GM19372 (cell line): ENCODE data around the gene FRMD4B.

Source experiments
- ATAC-seq: cut with Tn5 transposase; IDR thresholded peaks from one replicate; pipeline ENCODE4 v1.9.1; 2021; ENCODE audit warnings: mild to moderate bottlenecking, low read depth, moderate library complexity; ENCODE audit not compliant: unreplicated experiment

The FRMD4B gene

DNA sequence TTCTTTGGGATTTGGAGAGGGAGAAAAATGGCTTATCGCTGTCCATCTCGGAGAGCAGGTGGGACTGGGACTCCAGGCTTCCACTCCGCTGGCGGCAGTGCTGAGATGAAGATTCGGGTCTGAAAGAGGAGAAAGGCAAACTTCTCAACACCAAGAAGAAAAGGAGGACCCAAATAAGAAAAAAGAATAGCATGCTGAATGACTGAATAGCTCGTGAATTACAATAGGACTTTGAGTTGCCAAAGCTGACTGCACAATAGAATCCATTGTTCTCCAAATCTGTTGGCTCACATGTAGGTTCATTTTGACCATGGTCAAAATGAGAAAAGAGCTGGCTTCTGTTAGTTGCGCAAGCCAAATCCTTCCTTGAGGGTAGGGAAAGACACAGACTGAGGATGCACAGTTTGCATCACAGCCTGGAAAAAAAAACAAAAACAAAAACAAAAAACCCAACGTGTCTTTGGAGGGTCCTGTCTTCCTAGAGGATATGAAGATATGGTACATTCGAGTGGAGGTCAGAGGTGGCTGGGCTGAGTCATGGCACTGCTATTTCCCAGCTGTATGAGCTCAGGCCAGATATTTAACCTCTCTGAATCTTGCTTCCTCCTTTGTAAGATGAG lies 204.2 kb downstream of the FRMD4B start:
- ATAC-seq = no peak

DNA sequence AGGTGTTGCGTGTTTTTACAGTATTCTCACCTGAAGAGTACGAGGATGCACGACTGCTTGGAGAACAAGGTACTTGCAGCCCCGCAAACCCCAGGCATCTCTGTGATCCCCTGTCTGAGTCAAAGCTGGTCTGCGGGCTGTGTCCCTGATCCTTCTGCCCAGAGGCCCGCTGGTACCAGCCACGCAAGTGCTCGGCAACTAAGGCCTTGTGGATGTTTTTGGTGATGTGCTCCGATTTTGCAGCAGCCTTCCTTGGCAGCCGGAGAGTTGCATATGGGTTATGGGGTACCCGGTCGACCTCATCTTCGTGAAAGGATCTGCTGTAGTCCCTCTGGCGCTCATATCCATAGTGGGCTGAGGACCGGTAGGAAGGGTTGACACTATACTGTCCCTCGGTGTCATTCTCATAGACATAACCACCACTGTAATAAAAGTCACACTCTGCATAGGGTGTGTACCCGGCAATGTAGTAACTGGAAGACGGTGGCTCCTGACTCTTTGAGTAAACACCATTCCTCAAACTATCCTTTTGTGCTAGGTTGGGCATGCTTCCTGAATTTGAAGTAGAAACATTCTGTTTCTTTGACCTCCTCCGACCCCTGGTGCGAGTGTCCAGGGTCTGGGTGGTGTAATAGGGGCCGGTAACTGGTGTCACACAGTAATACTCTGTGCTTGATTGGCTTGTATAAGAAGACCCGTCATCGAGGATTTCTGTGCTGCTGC lies 204.9 kb downstream of the FRMD4B start:
- ATAC-seq = no peak

DNA sequence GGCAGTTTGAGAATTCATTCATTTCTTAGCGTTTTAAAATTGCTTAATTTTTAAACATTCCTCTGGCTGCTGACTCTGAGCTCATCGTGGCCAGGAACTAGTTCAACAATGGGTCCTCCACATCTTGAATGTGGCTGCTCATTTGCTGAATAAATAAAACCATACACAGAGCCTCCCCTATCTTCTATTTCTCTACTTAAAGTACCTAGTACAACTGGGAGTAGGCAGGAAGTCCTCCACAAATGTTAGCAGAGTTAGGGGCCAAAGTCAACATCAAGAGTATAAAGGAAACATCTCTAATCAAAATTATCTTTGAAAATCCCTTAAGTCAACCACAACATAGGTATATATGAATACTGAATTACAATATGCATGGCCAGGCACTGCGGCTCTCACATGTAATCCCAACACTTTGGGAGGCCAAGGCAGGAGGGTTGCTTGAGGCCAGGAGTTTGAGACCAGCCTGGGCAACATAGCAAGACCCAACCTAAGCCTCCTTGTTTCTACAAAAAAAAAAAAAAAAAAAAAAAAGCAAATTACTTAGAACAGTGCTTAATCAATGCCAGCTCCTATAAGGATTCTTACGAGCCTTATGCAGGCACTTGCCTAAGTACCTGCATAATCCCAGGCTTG lies 206.0 kb downstream of the FRMD4B start:
- no peak for ATAC-seq

DNA sequence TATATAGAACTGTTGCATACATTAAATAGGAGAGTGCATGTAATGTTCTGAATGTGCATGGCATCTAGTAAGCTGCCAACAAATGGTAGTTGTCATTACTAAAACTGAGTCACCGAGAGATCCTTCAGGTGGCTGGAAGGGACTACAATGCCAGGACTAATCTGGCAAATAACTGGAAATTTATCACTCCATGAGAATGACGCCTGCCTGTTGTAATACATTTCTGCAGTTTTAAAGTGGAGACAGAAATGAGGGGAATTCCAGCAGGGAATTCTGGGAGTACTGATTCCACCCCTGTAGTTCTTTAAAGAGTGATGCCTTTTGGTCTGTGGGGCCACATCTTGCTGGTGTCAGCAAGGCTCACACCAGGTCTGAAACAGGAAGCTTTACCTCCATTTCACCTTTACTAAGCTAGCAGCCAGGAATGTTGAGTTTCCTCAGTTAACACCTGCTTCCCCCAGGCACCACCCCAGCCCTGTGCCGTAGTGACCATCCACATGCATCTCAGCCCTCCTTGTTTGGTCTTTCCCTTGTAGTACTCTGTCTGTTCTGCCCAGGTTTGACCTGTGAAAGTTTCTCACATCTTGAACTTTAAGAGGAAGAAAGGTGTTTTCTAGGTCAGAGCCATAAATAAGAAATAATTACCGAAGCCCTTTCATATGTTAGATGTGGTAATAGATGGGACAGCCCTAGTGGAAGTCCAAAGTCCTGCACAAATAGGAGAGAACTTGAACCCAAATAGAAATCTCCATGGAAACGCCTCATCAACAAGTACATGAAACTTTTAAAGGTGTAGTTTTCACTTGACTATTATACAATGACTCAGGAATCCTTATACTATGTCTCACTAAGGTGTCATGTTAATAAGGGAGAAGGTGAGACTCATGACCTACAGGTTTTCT lies 206.8 kb downstream of the FRMD4B start:
- no peak for ATAC-seq

DNA sequence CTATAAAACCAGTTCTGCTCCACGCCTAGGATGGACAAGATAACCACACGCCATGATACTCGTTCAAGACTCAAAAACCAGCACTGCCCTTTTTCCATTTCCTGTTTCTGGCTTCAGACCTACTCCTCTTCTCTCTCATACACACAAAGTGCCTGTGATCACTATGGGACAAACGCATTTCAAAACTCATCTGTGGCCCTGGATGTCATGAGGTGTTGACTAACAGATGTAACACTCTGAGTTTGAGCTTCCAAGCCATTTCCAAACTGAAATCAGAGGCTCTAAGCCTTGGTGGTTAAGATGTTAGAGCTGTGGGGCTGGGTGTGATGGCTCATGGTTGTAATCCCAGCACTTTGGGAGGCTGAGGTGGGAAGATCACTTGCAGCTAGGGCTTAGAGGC lies 207.8 kb downstream of the FRMD4B start:
- no peak for ATAC-seq

DNA sequence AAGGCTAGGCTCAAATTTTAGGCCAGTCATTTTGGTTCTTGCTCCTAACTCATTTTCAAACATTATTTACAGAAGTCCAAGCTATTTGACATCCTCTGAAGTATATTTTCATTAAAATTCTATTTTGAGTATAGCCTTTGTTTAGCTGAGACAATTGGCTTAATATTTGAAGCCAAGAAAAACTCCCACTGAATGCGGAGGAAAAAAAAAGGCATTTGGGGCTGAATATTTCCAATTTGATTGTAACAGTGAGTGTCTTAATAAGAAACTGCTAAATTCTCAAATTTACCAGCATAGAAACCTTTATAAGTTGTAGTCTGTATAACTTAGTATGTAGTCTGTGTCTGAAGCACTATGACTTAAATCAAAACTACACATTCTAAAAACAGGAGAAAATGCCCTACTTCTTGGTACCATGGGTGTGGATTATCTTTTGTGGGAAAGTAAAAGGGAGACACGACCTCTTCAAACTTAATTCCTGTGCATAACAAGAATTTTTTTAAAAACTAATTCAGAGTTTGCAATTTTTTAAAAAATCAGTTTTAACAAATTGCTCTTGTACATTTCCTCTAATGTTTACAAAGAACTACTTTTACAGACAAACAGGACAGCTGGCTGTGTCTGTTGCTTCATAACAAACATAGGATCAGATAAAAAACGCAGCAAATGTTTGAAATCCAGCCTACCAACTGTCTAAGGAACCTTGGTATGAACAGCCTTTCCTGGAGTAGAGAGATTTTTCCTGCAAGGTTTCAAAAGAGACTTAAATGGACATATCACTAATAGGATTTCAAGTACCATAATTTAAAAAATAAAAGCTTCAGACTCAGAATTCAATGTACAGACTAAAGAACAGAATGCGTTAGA lies 210.8 kb downstream of the FRMD4B start:
- no peak for ATAC-seq

DNA sequence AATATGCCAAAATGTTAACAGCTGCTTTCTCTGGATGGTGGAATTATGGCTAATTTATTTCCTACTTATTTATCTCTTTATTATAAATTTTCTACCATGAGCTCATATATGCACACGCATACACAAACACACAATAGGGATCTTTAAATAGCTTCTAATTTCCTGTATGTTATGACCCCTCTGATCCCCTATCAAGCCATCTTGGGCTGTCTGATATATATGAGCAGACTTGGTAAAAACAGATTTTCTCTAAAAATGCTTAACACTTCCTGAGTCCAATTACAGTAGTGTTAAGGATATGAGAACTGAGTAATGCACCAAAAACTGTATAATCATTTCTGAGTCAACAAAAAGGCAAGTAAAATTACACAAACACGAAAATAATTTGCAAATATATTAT lies 211.4 kb downstream of the FRMD4B start:
- ATAC-seq = no peak

DNA sequence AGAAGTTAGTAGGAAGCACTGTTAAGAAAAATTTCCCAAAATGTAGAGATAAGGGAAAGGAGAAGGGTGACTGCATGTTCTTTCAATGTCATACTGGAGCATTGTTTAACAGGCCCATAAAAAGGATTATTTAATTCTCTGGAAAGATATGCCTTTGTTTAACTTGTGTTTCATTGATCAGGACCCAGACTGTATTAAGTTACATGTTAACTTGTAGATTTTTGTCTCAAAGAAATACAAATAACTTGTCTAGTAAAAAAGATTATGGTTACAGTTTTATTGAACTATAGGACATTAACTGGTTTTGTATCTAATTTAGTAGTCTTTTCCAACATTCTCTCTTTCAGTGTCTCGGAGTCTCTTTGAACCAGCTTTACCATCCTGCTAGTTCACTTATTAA lies 213.8 kb downstream of the FRMD4B start:
- no peak for ATAC-seq

DNA sequence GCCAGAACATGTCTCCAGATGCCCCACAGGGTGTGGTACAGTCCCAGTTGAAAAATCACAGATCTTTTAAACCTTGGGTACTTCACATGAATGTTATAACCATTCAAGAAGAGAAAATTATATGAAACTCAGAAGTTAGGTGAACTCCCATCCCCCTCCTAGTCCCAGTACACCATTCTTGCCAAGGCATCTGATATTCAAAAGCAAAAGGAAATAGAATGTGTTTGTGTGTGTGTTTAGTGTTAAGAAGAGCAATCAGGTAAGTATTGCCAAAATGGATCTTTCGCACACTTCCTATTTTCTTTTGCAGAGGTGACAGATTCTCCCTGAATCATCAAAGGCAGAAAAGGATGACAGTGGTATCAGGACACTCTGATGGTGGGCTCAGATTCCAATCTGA lies 219.4 kb downstream of the FRMD4B start:
- no peak for ATAC-seq

DNA sequence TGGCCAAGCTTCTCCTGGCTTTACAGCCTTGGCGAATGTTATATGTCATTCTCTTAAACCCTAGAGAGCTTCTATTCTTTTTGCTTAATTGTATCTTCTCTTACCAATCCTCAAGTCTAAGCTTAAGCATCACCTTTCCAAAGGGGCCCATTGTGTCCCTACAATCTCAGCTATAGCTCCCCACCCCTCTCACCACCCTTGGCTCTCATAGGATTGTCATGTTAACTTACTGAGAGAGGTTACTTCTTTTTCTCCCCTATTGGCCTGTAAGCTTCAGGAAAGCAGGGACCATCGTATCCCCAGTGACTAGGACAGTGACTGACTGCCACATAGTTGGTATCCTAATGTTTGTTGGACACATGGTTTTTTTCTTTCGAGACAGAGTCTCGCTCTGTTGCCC lies 220.1 kb downstream of the FRMD4B start:
- ATAC-seq = no peak

DNA sequence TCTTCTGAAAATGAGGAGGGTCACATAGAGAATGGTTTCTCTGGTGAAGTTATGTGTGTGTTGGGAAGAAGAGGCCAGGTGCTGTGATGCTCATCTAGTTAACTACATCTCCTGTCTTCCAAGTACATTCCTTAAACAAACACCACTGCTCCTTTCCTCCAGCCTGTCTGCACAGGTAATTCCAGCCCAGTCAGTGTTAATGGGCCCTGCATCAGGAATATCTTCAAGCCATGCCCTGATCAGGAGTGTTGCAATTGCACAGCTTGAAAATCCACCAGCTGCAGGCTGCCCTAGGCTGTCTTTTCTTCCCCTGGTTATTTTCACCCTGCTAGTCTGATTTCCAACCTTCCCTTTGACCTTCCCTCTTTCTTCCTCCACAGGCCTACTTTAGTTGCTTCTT lies 221.6 kb downstream of the FRMD4B start:
- ATAC-seq = no peak

DNA sequence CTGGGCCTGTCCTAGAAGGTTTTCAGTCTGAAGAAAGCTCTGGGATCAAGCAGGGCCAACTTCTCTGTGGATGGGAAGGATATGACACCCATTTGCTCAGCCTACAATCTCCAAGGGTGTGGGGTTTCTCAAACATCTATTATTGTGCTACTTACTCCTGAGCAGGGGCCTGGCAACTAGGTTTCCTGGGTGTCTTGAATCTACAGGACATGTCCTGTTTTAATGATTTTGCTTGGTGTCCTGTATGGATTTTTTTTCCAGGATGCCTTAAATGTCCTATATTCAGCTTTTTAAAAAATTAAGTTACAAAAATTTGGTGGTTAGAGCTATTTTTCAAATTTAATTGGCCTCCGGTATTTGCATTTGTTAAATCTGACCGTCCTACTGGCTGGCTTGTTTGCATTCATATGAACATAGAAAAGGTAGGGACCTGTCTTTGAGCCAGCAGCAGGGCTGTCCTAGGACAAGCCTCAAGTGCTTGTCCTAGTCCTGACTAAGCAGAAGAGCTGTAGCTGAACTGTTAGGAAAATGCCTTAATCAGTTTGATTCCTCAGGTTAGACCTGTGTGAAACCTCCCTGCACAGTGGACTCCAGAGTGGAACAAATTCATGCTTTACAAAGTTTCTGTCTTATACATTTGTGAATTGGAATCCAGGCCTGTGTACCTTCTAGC lies 223.4 kb downstream of the FRMD4B start:
- no peak for ATAC-seq

DNA sequence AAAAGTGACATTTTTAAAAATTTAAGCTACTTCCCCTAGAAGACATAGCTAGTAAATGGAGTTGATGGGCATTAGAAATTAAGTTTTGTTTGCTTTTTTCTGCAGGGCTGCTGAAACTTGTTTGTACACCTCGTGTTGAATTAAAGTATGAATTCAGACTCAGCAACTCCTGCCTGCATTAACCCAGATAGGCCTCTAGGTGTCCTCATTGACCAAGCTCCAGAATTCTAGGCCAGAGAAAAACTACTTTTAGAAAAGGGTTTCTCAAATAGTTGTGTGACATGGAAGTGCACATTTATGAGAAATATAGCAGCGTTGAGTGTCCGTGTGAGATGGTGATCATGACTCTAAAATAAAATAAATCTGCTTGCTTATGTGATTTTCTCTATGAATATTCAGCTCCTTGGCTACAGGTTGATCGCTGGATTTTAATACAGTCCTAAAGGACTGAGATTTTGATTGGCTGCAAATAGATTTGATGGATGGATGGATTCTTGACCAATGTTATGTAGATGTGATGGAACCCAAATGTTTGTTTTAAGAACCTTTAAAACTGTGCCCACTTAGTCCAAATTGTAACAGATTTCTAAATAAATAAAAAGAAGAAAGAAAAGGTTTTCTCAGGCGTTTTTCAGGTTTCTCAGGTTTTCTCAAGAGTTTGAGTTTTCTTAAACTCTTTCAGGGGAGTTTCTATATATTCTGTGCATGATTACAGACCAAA lies 224.1 kb downstream of the FRMD4B start:
- ATAC-seq = peak; percentile 54

DNA sequence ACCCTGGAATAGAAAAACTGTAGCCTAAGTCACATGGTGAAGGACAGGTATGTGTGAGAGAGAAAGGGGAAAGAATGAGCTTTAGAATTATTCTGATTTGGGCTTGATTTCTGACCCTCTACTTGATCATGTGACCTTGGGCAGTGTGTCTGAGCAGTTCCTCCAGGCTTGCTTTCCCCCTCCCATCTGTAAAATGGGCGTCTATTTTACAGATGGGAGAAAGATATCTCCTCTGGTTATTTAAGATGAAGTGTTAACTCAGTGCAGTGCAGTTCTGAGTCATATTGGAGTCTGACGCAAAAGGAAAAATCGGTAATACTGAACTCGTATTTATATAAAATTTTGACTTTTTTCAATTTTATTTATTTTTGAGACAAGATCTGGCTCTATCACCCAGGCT lies 225.4 kb downstream of the FRMD4B start:
- ATAC-seq = no peak

DNA sequence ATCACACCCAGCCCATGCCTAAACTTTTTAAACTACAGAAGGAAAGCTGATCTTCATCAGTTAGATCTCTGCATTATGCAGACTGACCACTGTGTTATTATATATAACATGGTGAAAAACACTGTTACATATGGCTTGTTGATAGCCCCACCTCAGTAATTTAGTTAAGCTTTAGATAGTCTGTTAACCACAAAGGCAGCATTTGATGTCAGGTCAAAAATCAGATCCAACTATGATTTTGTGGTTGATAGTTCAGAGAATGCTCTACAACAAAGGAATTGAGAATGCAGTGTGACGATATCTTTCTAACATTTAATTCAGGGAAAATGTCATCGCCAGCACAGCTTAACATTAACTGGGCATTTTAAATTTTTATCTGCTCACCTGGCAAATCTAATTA lies 225.8 kb downstream of the FRMD4B start:
- no peak for ATAC-seq

DNA sequence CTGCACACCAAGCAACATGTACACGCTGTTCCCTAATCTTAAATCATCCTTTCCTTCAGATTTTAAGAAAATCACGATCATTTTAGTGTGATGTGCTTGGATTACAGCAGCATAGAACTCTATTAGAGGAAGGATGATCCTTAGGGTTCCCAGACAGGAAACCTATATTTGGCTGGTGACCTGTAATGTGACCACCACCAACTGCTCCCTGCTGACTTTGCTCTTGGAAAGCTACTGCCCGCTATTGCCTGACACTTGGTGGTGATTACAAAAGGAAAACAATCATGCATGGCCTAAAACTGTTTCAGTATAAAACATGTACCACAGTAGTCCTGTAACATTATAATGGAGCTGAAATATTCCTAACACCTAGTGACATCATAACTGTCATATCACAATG lies 236.3 kb downstream of the FRMD4B start:
- no peak for ATAC-seq

DNA sequence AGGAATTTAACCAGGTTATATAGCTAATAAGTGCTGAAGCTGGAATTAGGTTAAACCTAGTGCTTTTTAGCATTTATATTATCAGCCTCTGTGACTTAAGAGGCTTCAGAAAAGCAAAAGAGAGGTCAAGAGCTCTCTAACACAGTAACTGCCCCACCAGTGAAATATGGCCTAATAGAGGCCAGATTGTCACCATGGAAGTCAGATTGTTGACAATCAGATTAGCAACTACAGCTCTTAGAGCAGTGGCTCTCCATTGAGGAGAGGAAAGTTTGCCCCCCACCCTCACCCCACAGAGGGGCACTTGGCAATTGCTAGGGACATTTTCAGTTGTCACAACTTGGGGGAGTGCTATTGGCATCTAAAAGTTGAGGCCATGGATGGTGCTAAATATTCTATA lies 240.2 kb downstream of the FRMD4B start:
- no peak for ATAC-seq

DNA sequence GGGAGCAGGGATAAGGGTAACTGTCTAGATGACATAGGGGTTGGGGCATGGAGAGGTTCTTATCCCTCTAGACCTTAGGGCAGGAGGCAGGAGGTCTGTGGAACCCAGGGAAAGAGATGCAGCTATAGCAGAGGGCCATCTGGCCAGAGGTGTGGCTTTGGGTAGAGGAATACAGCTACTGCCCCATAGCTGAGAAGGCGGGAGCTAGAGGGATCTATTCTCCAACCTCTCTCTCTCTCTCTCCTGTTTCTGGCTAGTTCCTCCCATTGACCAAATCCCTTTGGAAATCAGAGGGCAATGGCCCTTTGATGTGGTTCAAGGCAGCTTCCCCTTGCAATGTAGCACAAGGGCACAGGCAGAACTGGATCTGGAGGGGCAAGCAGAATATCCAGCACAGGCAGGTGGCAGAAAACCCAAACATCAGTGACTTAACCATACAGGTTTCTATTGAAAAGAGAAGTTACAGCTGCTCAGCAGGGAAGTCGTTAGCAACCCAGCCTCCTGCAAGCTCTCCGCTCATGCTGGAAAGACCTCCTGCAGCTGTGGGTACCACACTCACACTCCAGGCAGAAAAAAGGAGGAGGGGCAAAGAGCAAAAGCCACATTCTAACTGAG lies 241.2 kb downstream of the FRMD4B start:
- no peak for ATAC-seq

DNA sequence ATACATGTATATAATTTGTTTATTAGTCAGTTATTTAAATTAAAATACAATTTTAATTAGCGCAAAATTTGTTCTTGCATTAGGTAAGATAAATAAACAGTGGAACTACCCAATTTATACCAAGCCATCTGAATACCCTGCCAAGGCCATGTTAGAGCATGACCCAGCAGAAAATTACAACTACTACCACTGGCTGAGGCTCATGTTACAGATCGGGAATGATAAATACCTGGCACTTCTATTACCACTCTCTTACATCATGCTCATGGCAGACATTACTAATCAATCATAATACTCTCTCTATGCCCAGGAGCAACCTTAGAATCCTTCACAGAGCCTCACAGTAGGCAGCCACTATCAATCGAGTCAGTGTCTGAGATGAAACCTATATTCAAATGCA lies 242.3 kb downstream of the FRMD4B start:
- ATAC-seq = no peak
